GM18508 (cell line): ENCODE measurements around the gene SLC6A18.

Experiments
- ATAC-seq: cut with Tn5 transposase; IDR thresholded peaks from one replicate; pipeline ENCODE4 v1.9.1; 2021; ENCODE audit warnings: moderate number of reproducible peaks; ENCODE audit not compliant: insufficient read depth, unreplicated experiment

Gene SLC6A18

GRCh38 chr5:1202026-1202797 lies 23.0 kb upstream of the SLC6A18 start:
- ATAC-seq: no peak

GRCh38 chr5:1202798-1203185 lies 22.4 kb upstream of the SLC6A18 start:
- no peak for ATAC-seq

GRCh38 chr5:1203311-1203967 lies 21.7 kb upstream of the SLC6A18 start:
- ATAC-seq: no peak

GRCh38 chr5:1203968-1204692 lies 21.1 kb upstream of the SLC6A18 start:
- no peak for ATAC-seq

GRCh38 chr5:1204693-1205242 lies 20.4 kb upstream of the SLC6A18 start:
- ATAC-seq: no peak

GRCh38 chr5:1205255-1206180 lies 19.7 kb upstream of the SLC6A18 start:
- no peak for ATAC-seq

- no peak for ATAC-seq
Observed at GRCh38 chr5:1206521-1207412, 18.4 kb upstream of the SLC6A18 start.

GRCh38 chr5:1207555-1207954 lies 17.6 kb upstream of the SLC6A18 start:
- no peak for ATAC-seq

- ATAC-seq: no peak
Observed at GRCh38 chr5:1208221-1208742, 16.9 kb upstream of the SLC6A18 start.

GRCh38 chr5:1208743-1209488 lies 16.3 kb upstream of the SLC6A18 start:
- no peak for ATAC-seq

- no peak for ATAC-seq
Observed at GRCh38 chr5:1209489-1209852, 15.7 kb upstream of the SLC6A18 start.

- no peak for ATAC-seq
Observed at GRCh38 chr5:1209896-1210776, 15.0 kb upstream of the SLC6A18 start.

GRCh38 chr5:1210832-1211251 lies 14.3 kb upstream of the SLC6A18 start:
- no peak for ATAC-seq

- ATAC-seq: no peak
Observed at GRCh38 chr5:1211701-1212100, 13.5 kb upstream of the SLC6A18 start.

GRCh38 chr5:1212271-1212670 lies 12.9 kb upstream of the SLC6A18 start:
- no peak for ATAC-seq

- ATAC-seq: no peak
Observed at GRCh38 chr5:1212881-1213280, 12.3 kb upstream of the SLC6A18 start.

GRCh38 chr5:1213508-1214162 lies 11.5 kb upstream of the SLC6A18 start:
- no peak for ATAC-seq
